Osteoblast (primary cell): ENCODE measurements around the gene FGB. TPM values are rescaled to one million over a fixed set of nuclear protein-coding genes. Genes with fewer than 3 reads are reported as not detected.

Source experiments
- DNase-seq: peaks from one replicate; pipeline ENCODE4 v3.0.0; 2011; ENCODE audit warnings: low spot score, mixed read lengths; ENCODE audit not compliant: insufficient read length; ENCODE audit errors: missing footprints
- H2AFZ ChIP-seq: 2 replicates; pipeline ENCODE4 v1.6.0; 2011; ENCODE audit warnings: mild to moderate bottlenecking, low read length
- H3K27ac ChIP-seq: 2 replicates; pipeline ENCODE4 v1.5.1; 2011; ENCODE audit warnings: mild to moderate bottlenecking, low read depth, low read length, moderate library complexity
- H3K27me3 ChIP-seq: 2 replicates; pipeline ENCODE4 v1.6.0; 2012; ENCODE audit warnings: mild to moderate bottlenecking, control low read depth, inconsistent platforms, low read length, moderate library complexity; ENCODE audit not compliant: insufficient read depth
- H3K36me3 ChIP-seq: 2 replicates; pipeline ENCODE4 v1.5.1; 2011; ENCODE audit warnings: mild to moderate bottlenecking, low read length, control low read depth, moderate library complexity; ENCODE audit not compliant: insufficient read depth
- H3K4me1 ChIP-seq: 2 replicates; pipeline ENCODE4 v1.5.1; 2011; ENCODE audit warnings: mild to moderate bottlenecking, low read length, control low read depth, moderate library complexity; ENCODE audit not compliant: insufficient read depth
- H3K4me2 ChIP-seq: 2 replicates; pipeline ENCODE4 v1.6.0; 2011; ENCODE audit warnings: mild to moderate bottlenecking, low read length; ENCODE audit not compliant: insufficient read depth
- H3K4me3 ChIP-seq: fragments of 200-600 bp; sonication (generic); 3 replicates; pipeline ENCODE4 v1.5.1; 2012; ENCODE audit warnings: mild to moderate bottlenecking, low read length, inconsistent platforms; ENCODE audit not compliant: insufficient read depth
- H3K79me2 ChIP-seq: 2 replicates; pipeline ENCODE4 v1.6.0; 2012; ENCODE audit warnings: mild to moderate bottlenecking, low read length, control low read depth, inconsistent platforms; ENCODE audit not compliant: insufficient read depth
- H3K9me3 ChIP-seq: 2 replicates; pipeline ENCODE4 v1.5.1; 2011; ENCODE audit warnings: low read depth, low read length, control low read depth
- H4K20me1 ChIP-seq: 2 replicates; pipeline ENCODE4 v1.6.0; 2012; ENCODE audit warnings: mild to moderate bottlenecking, low read length, control low read depth; ENCODE audit not compliant: insufficient read depth
- total RNA-seq: library from RNA; depleted of rRNA; stranded (reverse); fragments of >200 nt; gene quantifications from 2 replicates; pipeline ENCODE4 v1.2.3, GENCODE V29; 2012
- TF ChIP-seq, protein P1 (sequence below): IDR thresholded peaks from 2 replicates; pipeline ENCODE4 v1.5.1; 2011; ENCODE audit warnings: mild to moderate bottlenecking, low read depth, low read length, moderate library complexity; ENCODE audit errors: extremely low read depth

Gene FGB
- total RNA-seq, 1 donor: not detected

DNA sequence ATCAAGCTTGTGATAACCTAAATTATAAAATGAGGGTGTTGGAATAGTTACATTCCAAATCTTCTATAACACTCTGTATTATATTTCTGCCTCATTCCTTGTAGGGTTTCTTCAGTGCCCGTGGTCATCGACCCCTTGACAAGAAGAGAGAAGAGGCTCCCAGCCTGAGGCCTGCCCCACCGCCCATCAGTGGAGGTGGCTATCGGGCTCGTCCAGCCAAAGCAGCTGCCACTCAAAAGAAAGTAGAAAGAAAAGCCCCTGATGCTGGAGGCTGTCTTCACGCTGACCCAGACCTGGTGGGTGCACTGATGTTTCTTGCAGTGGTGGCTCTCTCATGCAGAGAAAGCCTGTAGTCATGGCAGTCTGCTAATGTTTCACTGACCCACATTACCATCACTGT, 2.9 kb downstream of the FGB start:
- H3K9me3 ChIP-seq: no peaks in the 10 kb centered on the region
- H3K4me3 ChIP-seq: no peak overlapping the region
- H2AFZ ChIP-seq: no peak overlapping the region
- no peaks in the 10 kb centered on the region for H3K36me3 ChIP-seq
- peaks cover 25% of the 10 kb centered on the region for H3K4me1 ChIP-seq
- H4K20me1 ChIP-seq: no peaks in the 10 kb centered on the region
- DNase-seq: no peak
- no peak overlapping the region for H3K4me2 ChIP-seq
- H3K27me3 ChIP-seq: peaks cover 4% of the 10 kb centered on the region
- TF ChIP-seq, protein P1, sequence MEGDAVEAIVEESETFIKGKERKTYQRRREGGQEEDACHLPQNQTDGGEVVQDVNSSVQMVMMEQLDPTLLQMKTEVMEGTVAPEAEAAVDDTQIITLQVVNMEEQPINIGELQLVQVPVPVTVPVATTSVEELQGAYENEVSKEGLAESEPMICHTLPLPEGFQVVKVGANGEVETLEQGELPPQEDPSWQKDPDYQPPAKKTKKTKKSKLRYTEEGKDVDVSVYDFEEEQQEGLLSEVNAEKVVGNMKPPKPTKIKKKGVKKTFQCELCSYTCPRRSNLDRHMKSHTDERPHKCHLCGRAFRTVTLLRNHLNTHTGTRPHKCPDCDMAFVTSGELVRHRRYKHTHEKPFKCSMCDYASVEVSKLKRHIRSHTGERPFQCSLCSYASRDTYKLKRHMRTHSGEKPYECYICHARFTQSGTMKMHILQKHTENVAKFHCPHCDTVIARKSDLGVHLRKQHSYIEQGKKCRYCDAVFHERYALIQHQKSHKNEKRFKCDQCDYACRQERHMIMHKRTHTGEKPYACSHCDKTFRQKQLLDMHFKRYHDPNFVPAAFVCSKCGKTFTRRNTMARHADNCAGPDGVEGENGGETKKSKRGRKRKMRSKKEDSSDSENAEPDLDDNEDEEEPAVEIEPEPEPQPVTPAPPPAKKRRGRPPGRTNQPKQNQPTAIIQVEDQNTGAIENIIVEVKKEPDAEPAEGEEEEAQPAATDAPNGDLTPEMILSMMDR: no peak
- H3K79me2 ChIP-seq: no peaks in the 10 kb centered on the region
- no peak overlapping the region for H3K27ac ChIP-seq

DNA sequence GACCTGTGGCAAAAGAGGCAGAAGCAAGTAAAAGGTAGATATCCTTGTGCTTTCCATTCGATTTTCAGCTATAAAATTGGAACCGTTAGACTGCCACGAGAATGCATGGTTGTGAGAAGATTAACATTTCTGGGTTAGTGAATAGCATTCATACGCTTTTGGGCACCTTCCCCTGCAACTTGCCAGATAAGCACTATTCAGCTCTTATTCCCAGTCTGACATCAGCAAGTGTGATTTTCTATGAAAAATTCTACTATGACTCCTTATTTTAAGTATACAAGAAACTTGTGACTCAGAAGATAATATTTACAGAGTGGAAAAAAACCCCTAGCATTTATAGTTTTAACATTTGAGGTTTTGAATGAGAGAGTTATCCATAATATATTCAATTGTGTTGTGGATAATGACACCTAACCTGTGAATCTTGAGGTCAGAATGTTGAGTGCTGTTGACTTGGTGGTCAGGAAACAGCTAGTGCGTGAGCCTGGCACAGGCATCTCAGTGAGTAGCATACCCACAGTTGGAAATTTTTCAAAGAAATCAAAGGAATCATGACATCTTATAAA, 3.9 kb downstream of the FGB start:
- peaks cover 18% of the 10 kb centered on the region for H3K4me1 ChIP-seq
- H4K20me1 ChIP-seq: no peaks in the 10 kb centered on the region
- H2AFZ ChIP-seq: peak overlapping the region; percentile 29
- H3K27me3 ChIP-seq: peaks cover 4% of the 10 kb centered on the region
- no peak overlapping the region for H3K4me3 ChIP-seq
- no peaks in the 10 kb centered on the region for H3K79me2 ChIP-seq
- peak overlapping the region; percentile 63 for H3K4me2 ChIP-seq
- H3K9me3 ChIP-seq: no peaks in the 10 kb centered on the region
- TF ChIP-seq, protein P1: no peak
- H3K27ac ChIP-seq: peak overlapping the region; percentile 40
- no peaks in the 10 kb centered on the region for H3K36me3 ChIP-seq
- DNase-seq: peak; percentile 49

DNA sequence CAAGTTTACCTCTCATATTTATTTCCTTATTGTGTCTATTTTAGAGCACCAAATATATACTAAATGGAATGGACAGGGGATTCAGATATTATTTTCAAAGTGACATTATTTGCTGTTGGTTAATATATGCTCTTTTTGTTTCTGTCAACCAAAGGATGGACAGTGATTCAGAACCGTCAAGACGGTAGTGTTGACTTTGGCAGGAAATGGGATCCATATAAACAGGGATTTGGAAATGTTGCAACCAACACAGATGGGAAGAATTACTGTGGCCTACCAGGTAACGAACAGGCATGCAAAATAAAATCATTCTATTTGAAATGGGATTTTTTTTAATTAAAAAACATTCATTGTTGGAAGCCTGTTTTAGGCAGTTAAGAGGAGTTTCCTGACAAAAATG, 6.2 kb downstream of the FGB start:
- no peak overlapping the region for H3K4me2 ChIP-seq
- no peak for DNase-seq
- H2AFZ ChIP-seq: no peak overlapping the region
- no peaks in the 10 kb centered on the region for H4K20me1 ChIP-seq
- H3K36me3 ChIP-seq: no peaks in the 10 kb centered on the region
- no peak overlapping the region for H3K27ac ChIP-seq
- peaks cover 4% of the 10 kb centered on the region for H3K27me3 ChIP-seq
- TF ChIP-seq, protein P1: no peak
- H3K9me3 ChIP-seq: no peaks in the 10 kb centered on the region
- peaks cover 18% of the 10 kb centered on the region for H3K4me1 ChIP-seq
- no peaks in the 10 kb centered on the region for H3K79me2 ChIP-seq
- H3K4me3 ChIP-seq: no peak overlapping the region

DNA sequence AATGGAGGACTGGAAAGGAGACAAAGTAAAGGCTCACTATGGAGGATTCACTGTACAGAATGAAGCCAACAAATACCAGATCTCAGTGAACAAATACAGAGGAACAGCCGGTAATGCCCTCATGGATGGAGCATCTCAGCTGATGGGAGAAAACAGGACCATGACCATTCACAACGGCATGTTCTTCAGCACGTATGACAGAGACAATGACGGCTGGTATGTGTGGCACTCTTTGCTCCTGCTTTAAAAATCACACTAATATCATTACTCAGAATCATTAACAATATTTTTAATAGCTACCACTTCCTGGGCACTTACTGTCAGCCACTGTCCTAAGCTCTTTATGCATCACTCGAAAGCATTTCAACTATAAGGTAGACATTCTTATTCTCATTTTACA, 6.8 kb downstream of the FGB start:
- H3K79me2 ChIP-seq: no peaks in the 10 kb centered on the region

More for the DNA sequence above, 6.8 kb downstream of the FGB start:
- Histone ChIP-seq H3K27ac (no peak overlapping the region), H3K27me3 (peaks cover 4% of the 10 kb centered on the region), H4K20me1 (no peaks in the 10 kb centered on the region), H2AFZ (no peak overlapping the region), H3K4me3 (no peak overlapping the region), H3K4me2 (no peak overlapping the region), H3K36me3 (no peaks in the 10 kb centered on the region), H3K9me3 (no peaks in the 10 kb centered on the region), H3K4me1 (peaks cover 18% of the 10 kb centered on the region)
- TF ChIP-seq, protein P1: no peak
- DNase-seq: no peak
